Activated B cell treated with CpG ODN at 0.5 μM for 24 hours (primary cell): ENCODE data around the gene HSBP1L1. TPM values are rescaled to one million over a fixed set of nuclear protein-coding genes. Genes with fewer than 3 reads are reported as not detected.
A peak's percentile ranks its signal among the peaks of the same experiment; 100 is the strongest.

Experiments
- ATAC-seq: fragments of 200-7000 bp; cut with Tn5 transposase; one replicate; pipeline ENCODE4 v1.10.0; 2021; ENCODE audit warnings: low read depth, mild to moderate bottlenecking, moderate library complexity
- CTCF ChIA-PET: fragments of 350-600 bp; sonication (Branson Sonifier 250); formaldehyde crosslinking; loops from one replicate; lab custom pipeline; 2021; ENCODE audit warnings: antibody characterized with exemption; lab: Charles Lee
- POLR2A ChIA-PET: fragments of 350-600 bp; sonication (Branson Sonifier 250); formaldehyde crosslinking; loops from one replicate; lab custom pipeline; 2021; ENCODE audit warnings: antibody characterized with exemption; lab: Charles Lee
- DNase-seq: peaks from one replicate; pipeline ENCODE4 v3.0.0; 2022
- H3K27ac Mint-ChIP-seq: one replicate; pipeline ENCODE4 v1.8.0; 2020; ENCODE audit warnings: mixed read lengths
- H3K27me3 Mint-ChIP-seq: one replicate; pipeline ENCODE4 v1.8.0; 2021; ENCODE audit warnings: mixed read lengths
- H3K36me3 Mint-ChIP-seq: one replicate; pipeline ENCODE4 v1.8.0; 2021; ENCODE audit warnings: low read depth, mixed read lengths
- H3K4me1 Mint-ChIP-seq: one replicate; pipeline ENCODE4 v1.8.0; 2021; ENCODE audit warnings: mixed read lengths
- H3K4me3 Mint-ChIP-seq: one replicate; pipeline ENCODE4 v1.8.0; 2020; ENCODE audit warnings: mild to moderate bottlenecking, mixed read lengths
- H3K9me3 Mint-ChIP-seq: one replicate; pipeline ENCODE4 v1.8.0; 2020; ENCODE audit warnings: mixed read lengths
- intact Hi-C: fragments of 100-400 bp; cut with micrococcal nuclease; formaldehyde crosslinking; loops from one replicate; pipeline ENCODE4 v1.15.1; 2024
- total RNA-seq: library from RNA; stranded (reverse); gene quantifications from 2 replicates; pipeline ENCODE4 v1.2.3, GENCODE V29; 2022
- TF ChIP-seq, protein P1 (sequence below): fragments of 200-600 bp; IDR thresholded peaks from one replicate; pipeline ENCODE4 v1.8.0; 2022; ENCODE audit warnings: antibody characterized with exemption, mild to moderate bottlenecking

HSBP1L1 gene
- total RNA-seq, 1 donor from 2014 or later, result 2.5 TPM

DNA sequence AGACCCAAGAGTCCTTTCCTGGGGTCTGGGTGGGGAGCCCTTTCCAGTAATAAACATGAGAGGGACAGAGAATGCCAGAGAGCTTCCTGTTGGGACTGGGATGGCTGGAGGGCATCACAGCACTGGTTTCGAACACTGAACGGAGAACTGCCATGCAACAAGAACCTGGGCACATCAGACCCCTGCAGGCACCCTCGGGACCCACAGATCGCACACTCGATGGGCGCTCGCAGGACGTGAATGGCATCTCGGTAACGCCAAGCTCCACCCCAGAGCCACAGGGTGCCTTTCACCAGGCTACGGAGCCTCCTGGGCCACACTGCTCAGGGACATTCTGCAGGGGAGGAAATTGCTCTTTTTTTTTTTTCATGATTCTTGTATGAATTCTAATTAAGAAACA lies 38.1 kb upstream of the HSBP1L1 start:
- DNase-seq, result peak; percentile 12
- no peaks in the 10 kb centered on the region for H3K27me3 Mint-ChIP-seq
- TF ChIP-seq, protein P1, sequence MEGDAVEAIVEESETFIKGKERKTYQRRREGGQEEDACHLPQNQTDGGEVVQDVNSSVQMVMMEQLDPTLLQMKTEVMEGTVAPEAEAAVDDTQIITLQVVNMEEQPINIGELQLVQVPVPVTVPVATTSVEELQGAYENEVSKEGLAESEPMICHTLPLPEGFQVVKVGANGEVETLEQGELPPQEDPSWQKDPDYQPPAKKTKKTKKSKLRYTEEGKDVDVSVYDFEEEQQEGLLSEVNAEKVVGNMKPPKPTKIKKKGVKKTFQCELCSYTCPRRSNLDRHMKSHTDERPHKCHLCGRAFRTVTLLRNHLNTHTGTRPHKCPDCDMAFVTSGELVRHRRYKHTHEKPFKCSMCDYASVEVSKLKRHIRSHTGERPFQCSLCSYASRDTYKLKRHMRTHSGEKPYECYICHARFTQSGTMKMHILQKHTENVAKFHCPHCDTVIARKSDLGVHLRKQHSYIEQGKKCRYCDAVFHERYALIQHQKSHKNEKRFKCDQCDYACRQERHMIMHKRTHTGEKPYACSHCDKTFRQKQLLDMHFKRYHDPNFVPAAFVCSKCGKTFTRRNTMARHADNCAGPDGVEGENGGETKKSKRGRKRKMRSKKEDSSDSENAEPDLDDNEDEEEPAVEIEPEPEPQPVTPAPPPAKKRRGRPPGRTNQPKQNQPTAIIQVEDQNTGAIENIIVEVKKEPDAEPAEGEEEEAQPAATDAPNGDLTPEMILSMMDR, result no peak
- H3K4me3 Mint-ChIP-seq, result no peak overlapping the region
- ChIA-PET POLR2A (no interaction called here), CTCF (no interaction called here)
- no peak overlapping the region for H3K27ac Mint-ChIP-seq
- H3K36me3 Mint-ChIP-seq, result peaks cover 80% of the 10 kb centered on the region
- H3K4me1 Mint-ChIP-seq, result no peaks in the 10 kb centered on the region
- no peak for ATAC-seq
- intact Hi-C loops, result no loop called here
- H3K9me3 Mint-ChIP-seq, result peaks cover 20% of the 10 kb centered on the region

DNA sequence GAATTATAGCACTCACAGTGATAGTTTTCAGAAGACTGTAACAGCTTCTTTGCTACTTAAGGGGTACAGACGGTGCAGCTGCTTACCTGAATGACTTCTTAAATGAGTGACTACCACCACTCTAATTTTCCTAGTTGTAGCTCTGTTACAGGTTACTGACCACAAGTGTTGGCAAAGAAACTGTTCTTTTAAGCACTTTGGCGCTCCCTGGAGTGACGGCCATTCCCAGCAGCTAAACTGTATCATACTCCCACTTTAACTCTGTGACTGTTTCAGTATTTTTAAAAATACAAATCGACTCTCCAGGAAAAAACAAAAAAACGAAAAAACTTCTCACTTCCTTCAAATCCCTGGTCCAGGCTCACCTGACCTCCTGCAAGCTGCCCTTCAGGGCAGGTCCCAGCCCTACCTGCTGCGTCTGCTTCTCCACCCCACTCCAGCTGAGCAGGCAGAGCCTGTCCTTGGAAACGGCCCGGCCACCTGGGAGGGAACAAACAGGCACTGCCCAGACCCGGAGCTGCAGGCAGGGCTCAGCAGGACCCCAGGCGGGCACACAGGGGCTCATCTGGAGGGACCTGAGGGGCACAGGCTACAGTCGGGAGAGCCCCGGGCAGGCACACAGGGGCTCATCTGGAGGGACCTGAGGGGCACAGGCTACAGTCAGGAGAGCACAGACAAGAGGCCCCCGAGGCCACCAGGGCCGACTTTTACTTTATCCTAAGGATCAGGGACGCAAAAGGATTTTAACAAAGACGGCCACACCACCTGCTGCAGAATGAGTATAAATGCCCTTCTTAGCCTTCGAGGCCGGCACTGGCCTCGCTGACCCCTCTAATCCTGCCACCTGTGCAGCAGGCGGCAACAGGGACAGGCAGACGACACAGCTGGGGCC lies 37.5 kb upstream of the HSBP1L1 start:
- no peak overlapping the region for H3K27ac Mint-ChIP-seq
- no peak overlapping the region for H3K4me3 Mint-ChIP-seq
- H3K27me3 Mint-ChIP-seq, result no peaks in the 10 kb centered on the region
- no peaks in the 10 kb centered on the region for H3K4me1 Mint-ChIP-seq
- ATAC-seq (no peak), DNase-seq (peak; percentile 12)
- ChIA-PET POLR2A (no interaction called here), CTCF (no interaction called here)
- peaks cover 22% of the 10 kb centered on the region for H3K9me3 Mint-ChIP-seq
- intact Hi-C loops, result no loop called here
- H3K36me3 Mint-ChIP-seq, result peaks cover 83% of the 10 kb centered on the region
- TF ChIP-seq, protein P1, result no peak

DNA sequence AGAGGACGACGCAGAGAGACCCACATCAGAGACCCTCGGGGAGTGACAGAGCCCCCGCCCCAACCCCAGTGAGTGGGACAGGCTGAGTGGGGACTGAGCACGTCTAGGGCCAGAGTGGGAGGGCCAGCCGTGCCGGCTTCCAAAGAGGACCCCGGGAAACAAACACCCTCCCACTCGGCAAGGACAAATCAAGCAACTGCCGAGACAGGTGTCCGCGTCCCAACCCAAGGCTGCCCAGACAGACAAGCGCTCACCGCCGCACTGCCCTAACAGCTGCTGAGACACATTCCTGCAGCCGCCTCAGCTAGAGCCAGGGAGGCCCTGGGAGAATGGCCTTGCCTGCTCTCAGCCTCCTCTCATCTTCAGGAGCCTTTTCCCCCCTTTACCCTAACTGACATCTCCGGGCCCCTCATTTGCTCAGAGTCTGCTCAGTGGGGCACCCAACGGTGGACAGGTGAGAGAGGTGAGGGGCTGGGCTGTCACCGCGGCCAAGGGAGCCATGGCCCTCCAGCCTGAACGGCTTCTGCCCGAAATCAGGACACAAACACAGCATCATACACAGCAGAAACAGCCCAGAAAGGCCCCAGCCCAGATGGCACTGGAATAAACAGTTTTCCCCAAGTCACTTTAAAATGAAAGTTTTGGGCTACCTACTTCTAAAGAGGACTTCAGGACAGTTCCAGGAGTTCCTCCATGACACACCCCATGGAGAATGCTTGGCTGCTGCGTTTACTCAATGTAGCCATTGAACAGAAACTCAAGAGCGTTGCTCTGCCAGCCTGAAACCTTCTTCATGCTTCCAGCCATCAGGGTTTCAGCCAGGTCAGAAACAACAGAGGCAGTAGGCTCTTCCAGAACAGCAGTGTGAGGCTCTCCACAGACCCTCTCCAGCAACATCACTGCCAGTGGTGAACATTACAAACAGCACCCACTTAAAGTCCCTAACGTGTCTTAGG lies 36.6 kb upstream of the HSBP1L1 start:
- ATAC-seq (no peak), DNase-seq (no peak)
- no peaks in the 10 kb centered on the region for H3K4me1 Mint-ChIP-seq
- H3K27me3 Mint-ChIP-seq, result no peaks in the 10 kb centered on the region
- ChIA-PET POLR2A (no interaction called here), CTCF (no interaction called here)
- H3K36me3 Mint-ChIP-seq, result peaks cover 87% of the 10 kb centered on the region
- TF ChIP-seq, protein P1, result no peak
- no peak overlapping the region for H3K4me3 Mint-ChIP-seq
- peaks cover 31% of the 10 kb centered on the region for H3K9me3 Mint-ChIP-seq
- intact Hi-C loops, result no loop called here
- no peak overlapping the region for H3K27ac Mint-ChIP-seq

DNA sequence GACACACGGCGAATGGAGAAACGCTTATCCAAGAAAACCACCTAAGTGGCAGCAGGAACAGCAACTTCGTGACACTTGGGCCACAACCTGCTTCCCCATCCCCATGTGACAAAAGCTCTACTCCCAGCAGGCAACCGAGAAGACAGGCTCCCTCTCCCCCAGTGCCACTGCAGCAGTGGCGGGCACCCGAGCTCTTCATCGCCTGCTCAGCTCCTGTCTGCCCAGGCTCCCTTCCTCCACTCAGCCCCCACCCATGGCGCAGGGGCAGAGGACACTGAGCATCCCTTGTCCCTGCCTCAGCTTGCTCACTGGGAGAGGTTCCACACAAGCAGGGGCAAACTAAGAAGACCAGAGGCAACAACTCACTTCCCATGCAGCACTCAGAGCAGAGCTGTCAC lies 35.9 kb upstream of the HSBP1L1 start:
- Mint-ChIP-seq H3K27ac (no peak overlapping the region), H3K27me3 (no peaks in the 10 kb centered on the region), H3K4me3 (no peak overlapping the region), H3K4me1 (no peaks in the 10 kb centered on the region), H3K9me3 (peaks cover 38% of the 10 kb centered on the region), H3K36me3 (peaks cover 89% of the 10 kb centered on the region)
- TF ChIP-seq, protein P1, result no peak
- ChIA-PET POLR2A (no interaction called here), CTCF (no interaction called here)
- no peak for DNase-seq
- intact Hi-C loops, result no loop called here
- no peak for ATAC-seq
